GM23338 (cell line): ENCODE results near the gene TIAM1. TPM values are rescaled to one million over a fixed set of nuclear protein-coding genes. Genes with fewer than 3 reads are reported as not detected.

Experiments used
- ATAC-seq: fragments of 200-7000 bp; cut with Tn5 transposase; 3 replicates; pipeline ENCODE4 v1.9.1; 2020
- DNase-seq: peaks from one replicate; pipeline ENCODE4 v3.0.0-alpha.2; 2015; ENCODE audit warnings: low spot score
- H2AFZ ChIP-seq: fragments of 200-600 bp; sonication (generic); 2 replicates; pipeline ENCODE4 v1.8.0; 2016; ENCODE audit warnings: antibody characterized with exemption, mild to moderate bottlenecking, moderate library complexity
- H3F3A ChIP-seq: fragments of 200-600 bp; sonication (generic); replicated peaks from 2 replicates; pipeline ENCODE4 v1.8.0; 2017; ENCODE audit warnings: antibody characterized with exemption, mixed run types, low read depth
- H3K27ac ChIP-seq: fragments of 200-600 bp; sonication (generic); 2 replicates; pipeline ENCODE4 v1.6.1; 2016; ENCODE audit warnings: low read depth
- H3K27me3 ChIP-seq: fragments of 200-600 bp; sonication (generic); 2 replicates; pipeline ENCODE4 v1.8.0; 2016; ENCODE audit warnings: mild to moderate bottlenecking, mixed run types, moderate library complexity; ENCODE audit not compliant: insufficient read depth
- H3K36me3 ChIP-seq: fragments of 200-600 bp; sonication (generic); 2 replicates; pipeline ENCODE4 v1.8.0; 2016; ENCODE audit warnings: mild to moderate bottlenecking; ENCODE audit not compliant: insufficient read depth
- H3K4me1 ChIP-seq: fragments of 200-600 bp; sonication (generic); 2 replicates; pipeline ENCODE4 v1.8.0; 2016; ENCODE audit warnings: mild to moderate bottlenecking, moderate library complexity; ENCODE audit not compliant: insufficient read depth
- H3K4me2 ChIP-seq: fragments of 200-600 bp; sonication (generic); 2 replicates; pipeline ENCODE4 v1.7.1; 2017; ENCODE audit warnings: mixed run types
- H3K4me3 ChIP-seq: fragments of 200-600 bp; sonication (generic); 2 replicates; pipeline ENCODE4 v1.6.1; 2016; ENCODE audit warnings: mixed run types
- H3K79me2 ChIP-seq: fragments of 200-600 bp; sonication (generic); replicated peaks from 2 replicates; pipeline ENCODE4 v1.8.0; 2017; ENCODE audit warnings: mild to moderate bottlenecking; ENCODE audit not compliant: insufficient read depth
- H3K9me2 ChIP-seq: fragments of 200-600 bp; sonication (generic); 2 replicates; pipeline ENCODE4 v1.8.0; 2017; ENCODE audit not compliant: insufficient read depth
- H4K20me1 ChIP-seq: fragments of 200-600 bp; sonication (generic); replicated peaks from 2 replicates; pipeline ENCODE4 v1.8.0; 2017; ENCODE audit warnings: mild to moderate bottlenecking; ENCODE audit not compliant: insufficient read depth
- H3K27ac Mint-ChIP-seq: 2 replicates; pipeline ENCODE4 v1.8.0; 2020; ENCODE audit warnings: inconsistent platforms, mild to moderate bottlenecking, moderate library complexity, mixed read lengths
- H3K27me3 Mint-ChIP-seq: 3 replicates; pipeline ENCODE4 v1.8.0; 2022; ENCODE audit warnings: low read depth, mild to moderate bottlenecking, moderate library complexity, mixed read lengths, inconsistent platforms; ENCODE audit not compliant: insufficient read depth, poor library complexity
- H3K36me3 Mint-ChIP-seq: 3 replicates; pipeline ENCODE4 v1.8.0; 2021; ENCODE audit warnings: low read depth, mild to moderate bottlenecking, inconsistent platforms, moderate library complexity, mixed read lengths
- H3K4me1 Mint-ChIP-seq: 3 replicates; pipeline ENCODE4 v1.8.0; 2020; ENCODE audit warnings: mild to moderate bottlenecking, inconsistent platforms, mixed read lengths
- H3K4me3 Mint-ChIP-seq: 3 replicates; pipeline ENCODE4 v1.8.0; 2021; ENCODE audit warnings: moderate library complexity, mild to moderate bottlenecking, inconsistent platforms, mixed read lengths
- H3K9me3 Mint-ChIP-seq: 3 replicates; pipeline ENCODE4 v1.8.0; 2020; ENCODE audit warnings: moderate library complexity, mild to moderate bottlenecking, inconsistent platforms, mixed read lengths
- CREB1 ChIP-seq: fragments of 250-450 bp; sonication (Bioruptor Pico); IDR thresholded peaks from 2 replicates; pipeline ENCODE4 v1.5.0; 2020; ENCODE audit warnings: low read depth, mild to moderate bottlenecking, moderate library complexity
- EZH2 ChIP-seq: fragments of 200-600 bp; sonication (generic); IDR thresholded peaks from one replicate; pipeline ENCODE4 v1.8.0; 2017; ENCODE audit warnings: antibody characterized with exemption, mild to moderate bottlenecking, low read depth; ENCODE audit not compliant: unreplicated experiment
- EZH2phosphoT487 ChIP-seq: fragments of 200-600 bp; sonication (generic); IDR thresholded peaks from one replicate; pipeline ENCODE4 v1.8.1; 2018; ENCODE audit warnings: antibody characterized with exemption; ENCODE audit not compliant: unreplicated experiment
- JUNB ChIP-seq: IDR thresholded peaks from one replicate; pipeline ENCODE4 v1.6.1; 2016; ENCODE audit warnings: antibody characterized with exemption; ENCODE audit not compliant: unreplicated experiment
- NANOG ChIP-seq: IDR thresholded peaks from 2 replicates; pipeline ENCODE4 v1.6.1; 2016; ENCODE audit warnings: antibody characterized with exemption, borderline replicate concordance
- POLR2AphosphoS5 ChIP-seq: IDR thresholded peaks from 2 replicates; pipeline ENCODE4 v1.6.1; 2016; ENCODE audit warnings: antibody characterized with exemption, low read depth
- STAT1 ChIP-seq: IDR thresholded peaks from one replicate; pipeline ENCODE4 v1.6.1; 2016; ENCODE audit warnings: antibody characterized with exemption; ENCODE audit not compliant: unreplicated experiment
- ZNF114 ChIP-seq: fragments of 250-450 bp; sonication (Bioruptor Pico); IDR thresholded peaks from 2 replicates; pipeline ENCODE4 v1.5.0; 2020; ENCODE audit warnings: mild to moderate bottlenecking, moderate library complexity
- ZNF331 ChIP-seq: fragments of 250-450 bp; sonication (Bioruptor Pico); IDR thresholded peaks from 2 replicates; pipeline ENCODE4 v1.5.0; 2020; ENCODE audit warnings: low read depth, mild to moderate bottlenecking, moderate library complexity
- polyA plus RNA-seq: library from polyadenylated mRNA; unstranded; fragments of >200 nt; fragmentation: Nextera tagmentation; extraction: Ambion mirVana; gene quantifications from 2 replicates; pipeline ENCODE4 v1.2.1, GENCODE V29; 2016
- total RNA-seq: library from RNA; depleted of rRNA; stranded (reverse); fragments of >200 nt; shearing (Covaris generic); gene quantifications from 2 replicates; pipeline ENCODE4 v1.2.3, GENCODE V29; 2014
- TF ChIP-seq, protein P1 (sequence below): fragments of 250-450 bp; sonication (Bioruptor Pico); IDR thresholded peaks from 2 replicates; pipeline ENCODE4 v1.5.0; 2020; ENCODE audit warnings: mild to moderate bottlenecking, moderate library complexity
- TF ChIP-seq, protein P2 (sequence below), 2 experiments: fragments of 200-600 bp in 1 of 2; sonication (generic) in 1 of 2; conservative IDR thresholded peaks; 2 replicates each; pipeline versions ENCODE4 v1.5.1 to v1.6.1; 2016 to 2017; ENCODE audit warnings: antibody characterized with exemption in 2 of 2, low read depth in 2 of 2, mild to moderate bottlenecking in 2 of 2, moderate library complexity in 1 of 2
- TF ChIP-seq, protein P3 (sequence below): IDR thresholded peaks from one replicate; pipeline ENCODE4 v1.6.1; 2018; ENCODE audit warnings: antibody characterized with exemption; ENCODE audit not compliant: unreplicated experiment
- TF ChIP-seq, protein P4 (sequence below): IDR thresholded peaks from 2 replicates; pipeline ENCODE4 v1.6.1; 2016; ENCODE audit warnings: antibody characterized with exemption

Gene TIAM1
- total and polyA plus RNA-seq, 2 experiments from 2014 or later: 18.5 to 20.0 TPM

DNA sequence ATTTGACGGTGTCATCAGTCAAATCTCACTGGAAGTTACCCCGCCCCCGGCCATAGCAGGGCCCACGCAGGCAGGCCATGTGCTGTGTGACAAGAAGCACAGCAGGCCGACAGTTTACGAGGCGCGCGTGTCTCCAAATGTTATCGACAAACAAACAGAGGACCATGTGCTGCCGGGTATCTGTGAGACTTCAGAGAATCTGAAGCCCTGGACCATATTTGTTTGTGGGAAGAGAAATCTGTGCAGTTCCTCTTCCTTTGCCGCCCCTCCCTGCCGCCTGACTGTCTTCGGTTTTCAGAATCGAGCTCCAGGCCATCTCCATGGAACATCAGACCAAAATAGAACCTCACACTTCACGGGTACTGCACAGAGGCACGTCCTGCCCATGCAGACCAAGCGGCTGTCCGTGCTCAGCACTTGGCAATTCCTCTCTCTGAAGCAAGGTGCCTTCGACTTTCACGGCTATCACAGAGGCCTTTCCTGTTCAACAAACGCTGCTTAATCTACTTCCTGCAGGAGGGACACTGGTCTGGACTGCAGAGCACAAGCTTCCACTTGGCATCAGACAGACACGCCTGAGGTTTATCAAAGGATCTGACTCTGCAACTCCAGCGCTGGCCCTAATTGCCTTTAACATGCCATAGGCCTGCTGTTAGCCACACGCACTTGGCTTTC lies 170.0 kb downstream of the TIAM1 start:
- H2AFZ ChIP-seq: no peak overlapping the region
- H3K27me3 ChIP-seq: no peaks in the 10 kb centered on the region
- H3K4me1 Mint-ChIP-seq: peaks cover 15% of the 10 kb centered on the region
- no peak overlapping the region for H3K4me2 ChIP-seq
- peaks cover 7% of the 10 kb centered on the region for H3K27me3 Mint-ChIP-seq
- no peak overlapping the region for H3K4me3 Mint-ChIP-seq
- ATAC-seq: no peak; the same call in 1 of the 3 replicates
- TF ChIP-seq, protein P1, sequence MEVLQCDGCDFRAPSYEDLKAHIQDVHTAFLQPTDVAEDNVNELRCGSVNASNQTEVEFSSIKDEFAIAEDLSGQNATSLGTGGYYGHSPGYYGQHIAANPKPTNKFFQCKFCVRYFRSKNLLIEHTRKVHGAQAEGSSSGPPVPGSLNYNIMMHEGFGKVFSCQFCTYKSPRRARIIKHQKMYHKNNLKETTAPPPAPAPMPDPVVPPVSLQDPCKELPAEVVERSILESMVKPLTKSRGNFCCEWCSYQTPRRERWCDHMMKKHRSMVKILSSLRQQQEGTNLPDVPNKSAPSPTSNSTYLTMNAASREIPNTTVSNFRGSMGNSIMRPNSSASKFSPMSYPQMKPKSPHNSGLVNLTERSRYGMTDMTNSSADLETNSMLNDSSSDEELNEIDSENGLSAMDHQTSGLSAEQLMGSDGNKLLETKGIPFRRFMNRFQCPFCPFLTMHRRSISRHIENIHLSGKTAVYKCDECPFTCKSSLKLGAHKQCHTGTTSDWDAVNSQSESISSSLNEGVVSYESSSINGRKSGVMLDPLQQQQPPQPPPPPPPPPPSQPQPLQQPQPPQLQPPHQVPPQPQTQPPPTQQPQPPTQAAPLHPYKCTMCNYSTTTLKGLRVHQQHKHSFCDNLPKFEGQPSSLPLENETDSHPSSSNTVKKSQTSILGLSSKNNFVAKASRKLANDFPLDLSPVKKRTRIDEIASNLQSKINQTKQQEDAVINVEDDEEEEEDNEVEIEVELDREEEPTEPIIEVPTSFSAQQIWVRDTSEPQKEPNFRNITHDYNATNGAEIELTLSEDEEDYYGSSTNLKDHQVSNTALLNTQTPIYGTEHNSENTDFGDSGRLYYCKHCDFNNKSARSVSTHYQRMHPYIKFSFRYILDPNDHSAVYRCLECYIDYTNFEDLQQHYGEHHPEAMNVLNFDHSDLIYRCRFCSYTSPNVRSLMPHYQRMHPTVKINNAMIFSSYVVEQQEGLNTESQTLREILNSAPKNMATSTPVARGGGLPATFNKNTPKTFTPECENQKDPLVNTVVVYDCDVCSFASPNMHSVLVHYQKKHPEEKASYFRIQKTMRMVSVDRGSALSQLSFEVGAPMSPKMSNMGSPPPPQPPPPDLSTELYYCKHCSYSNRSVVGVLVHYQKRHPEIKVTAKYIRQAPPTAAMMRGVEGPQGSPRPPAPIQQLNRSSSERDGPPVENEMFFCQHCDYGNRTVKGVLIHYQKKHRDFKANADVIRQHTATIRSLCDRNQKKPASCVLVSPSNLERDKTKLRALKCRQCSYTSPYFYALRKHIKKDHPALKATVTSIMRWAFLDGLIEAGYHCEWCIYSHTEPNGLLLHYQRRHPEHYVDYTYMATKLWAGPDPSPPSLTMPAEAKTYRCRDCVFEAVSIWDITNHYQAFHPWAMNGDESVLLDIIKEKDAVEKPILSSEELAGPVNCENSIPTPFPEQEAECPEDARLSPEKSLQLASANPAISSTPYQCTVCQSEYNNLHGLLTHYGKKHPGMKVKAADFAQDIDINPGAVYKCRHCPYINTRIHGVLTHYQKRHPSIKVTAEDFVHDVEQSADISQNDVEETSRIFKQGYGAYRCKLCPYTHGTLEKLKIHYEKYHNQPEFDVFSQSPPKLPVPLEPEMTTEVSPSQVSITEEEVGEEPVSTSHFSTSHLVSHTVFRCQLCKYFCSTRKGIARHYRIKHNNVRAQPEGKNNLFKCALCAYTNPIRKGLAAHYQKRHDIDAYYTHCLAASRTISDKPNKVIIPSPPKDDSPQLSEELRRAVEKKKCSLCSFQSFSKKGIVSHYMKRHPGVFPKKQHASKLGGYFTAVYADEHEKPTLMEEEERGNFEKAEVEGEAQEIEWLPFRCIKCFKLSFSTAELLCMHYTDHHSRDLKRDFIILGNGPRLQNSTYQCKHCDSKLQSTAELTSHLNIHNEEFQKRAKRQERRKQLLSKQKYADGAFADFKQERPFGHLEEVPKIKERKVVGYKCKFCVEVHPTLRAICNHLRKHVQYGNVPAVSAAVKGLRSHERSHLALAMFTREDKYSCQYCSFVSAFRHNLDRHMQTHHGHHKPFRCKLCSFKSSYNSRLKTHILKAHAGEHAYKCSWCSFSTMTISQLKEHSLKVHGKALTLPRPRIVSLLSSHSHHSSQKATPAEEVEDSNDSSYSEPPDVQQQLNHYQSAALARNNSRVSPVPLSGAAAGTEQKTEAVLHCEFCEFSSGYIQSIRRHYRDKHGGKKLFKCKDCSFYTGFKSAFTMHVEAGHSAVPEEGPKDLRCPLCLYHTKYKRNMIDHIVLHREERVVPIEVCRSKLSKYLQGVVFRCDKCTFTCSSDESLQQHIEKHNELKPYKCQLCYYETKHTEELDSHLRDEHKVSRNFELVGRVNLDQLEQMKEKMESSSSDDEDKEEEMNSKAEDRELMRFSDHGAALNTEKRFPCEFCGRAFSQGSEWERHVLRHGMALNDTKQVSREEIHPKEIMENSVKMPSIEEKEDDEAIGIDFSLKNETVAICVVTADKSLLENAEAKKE (CRISPR knock-in tag): no peak
- no peak for TF ChIP-seq STAT1
- TF ChIP-seq CREB1 (CRISPR knock-in tag): no peak
- TF ChIP-seq POLR2AphosphoS5: no peak
- TF ChIP-seq, protein P2, sequence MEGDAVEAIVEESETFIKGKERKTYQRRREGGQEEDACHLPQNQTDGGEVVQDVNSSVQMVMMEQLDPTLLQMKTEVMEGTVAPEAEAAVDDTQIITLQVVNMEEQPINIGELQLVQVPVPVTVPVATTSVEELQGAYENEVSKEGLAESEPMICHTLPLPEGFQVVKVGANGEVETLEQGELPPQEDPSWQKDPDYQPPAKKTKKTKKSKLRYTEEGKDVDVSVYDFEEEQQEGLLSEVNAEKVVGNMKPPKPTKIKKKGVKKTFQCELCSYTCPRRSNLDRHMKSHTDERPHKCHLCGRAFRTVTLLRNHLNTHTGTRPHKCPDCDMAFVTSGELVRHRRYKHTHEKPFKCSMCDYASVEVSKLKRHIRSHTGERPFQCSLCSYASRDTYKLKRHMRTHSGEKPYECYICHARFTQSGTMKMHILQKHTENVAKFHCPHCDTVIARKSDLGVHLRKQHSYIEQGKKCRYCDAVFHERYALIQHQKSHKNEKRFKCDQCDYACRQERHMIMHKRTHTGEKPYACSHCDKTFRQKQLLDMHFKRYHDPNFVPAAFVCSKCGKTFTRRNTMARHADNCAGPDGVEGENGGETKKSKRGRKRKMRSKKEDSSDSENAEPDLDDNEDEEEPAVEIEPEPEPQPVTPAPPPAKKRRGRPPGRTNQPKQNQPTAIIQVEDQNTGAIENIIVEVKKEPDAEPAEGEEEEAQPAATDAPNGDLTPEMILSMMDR (conservative IDR thresholded peaks at IDR 0.05; ENCODE audit: low read depth in 2 of 2): no peak
- no peak for TF ChIP-seq NANOG
- TF ChIP-seq JUNB: no peak
- TF ChIP-seq, protein P3, sequence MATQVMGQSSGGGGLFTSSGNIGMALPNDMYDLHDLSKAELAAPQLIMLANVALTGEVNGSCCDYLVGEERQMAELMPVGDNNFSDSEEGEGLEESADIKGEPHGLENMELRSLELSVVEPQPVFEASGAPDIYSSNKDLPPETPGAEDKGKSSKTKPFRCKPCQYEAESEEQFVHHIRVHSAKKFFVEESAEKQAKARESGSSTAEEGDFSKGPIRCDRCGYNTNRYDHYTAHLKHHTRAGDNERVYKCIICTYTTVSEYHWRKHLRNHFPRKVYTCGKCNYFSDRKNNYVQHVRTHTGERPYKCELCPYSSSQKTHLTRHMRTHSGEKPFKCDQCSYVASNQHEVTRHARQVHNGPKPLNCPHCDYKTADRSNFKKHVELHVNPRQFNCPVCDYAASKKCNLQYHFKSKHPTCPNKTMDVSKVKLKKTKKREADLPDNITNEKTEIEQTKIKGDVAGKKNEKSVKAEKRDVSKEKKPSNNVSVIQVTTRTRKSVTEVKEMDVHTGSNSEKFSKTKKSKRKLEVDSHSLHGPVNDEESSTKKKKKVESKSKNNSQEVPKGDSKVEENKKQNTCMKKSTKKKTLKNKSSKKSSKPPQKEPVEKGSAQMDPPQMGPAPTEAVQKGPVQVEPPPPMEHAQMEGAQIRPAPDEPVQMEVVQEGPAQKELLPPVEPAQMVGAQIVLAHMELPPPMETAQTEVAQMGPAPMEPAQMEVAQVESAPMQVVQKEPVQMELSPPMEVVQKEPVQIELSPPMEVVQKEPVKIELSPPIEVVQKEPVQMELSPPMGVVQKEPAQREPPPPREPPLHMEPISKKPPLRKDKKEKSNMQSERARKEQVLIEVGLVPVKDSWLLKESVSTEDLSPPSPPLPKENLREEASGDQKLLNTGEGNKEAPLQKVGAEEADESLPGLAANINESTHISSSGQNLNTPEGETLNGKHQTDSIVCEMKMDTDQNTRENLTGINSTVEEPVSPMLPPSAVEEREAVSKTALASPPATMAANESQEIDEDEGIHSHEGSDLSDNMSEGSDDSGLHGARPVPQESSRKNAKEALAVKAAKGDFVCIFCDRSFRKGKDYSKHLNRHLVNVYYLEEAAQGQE: no peak
- no peak for TF ChIP-seq EZH2
- TF ChIP-seq ZNF331 (CRISPR knock-in tag): no peak
- TF ChIP-seq EZH2phosphoT487: no peak
- no peak for TF ChIP-seq ZNF114
- TF ChIP-seq, protein P4, sequence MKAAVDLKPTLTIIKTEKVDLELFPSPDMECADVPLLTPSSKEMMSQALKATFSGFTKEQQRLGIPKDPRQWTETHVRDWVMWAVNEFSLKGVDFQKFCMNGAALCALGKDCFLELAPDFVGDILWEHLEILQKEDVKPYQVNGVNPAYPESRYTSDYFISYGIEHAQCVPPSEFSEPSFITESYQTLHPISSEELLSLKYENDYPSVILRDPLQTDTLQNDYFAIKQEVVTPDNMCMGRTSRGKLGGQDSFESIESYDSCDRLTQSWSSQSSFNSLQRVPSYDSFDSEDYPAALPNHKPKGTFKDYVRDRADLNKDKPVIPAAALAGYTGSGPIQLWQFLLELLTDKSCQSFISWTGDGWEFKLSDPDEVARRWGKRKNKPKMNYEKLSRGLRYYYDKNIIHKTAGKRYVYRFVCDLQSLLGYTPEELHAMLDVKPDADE: no peak
- no peaks in the 10 kb centered on the region for H3K79me2 ChIP-seq
- peak overlapping the region; percentile 79; the same call in 1 of the 2 replicates for H3K27ac ChIP-seq
- H3K9me3 Mint-ChIP-seq: no peaks in the 10 kb centered on the region
- H4K20me1 ChIP-seq: no peaks in the 10 kb centered on the region
- H3K4me3 ChIP-seq: no peak overlapping the region
- H3K9me2 ChIP-seq: no peaks in the 10 kb centered on the region
- H3K27ac Mint-ChIP-seq: peak overlapping the region; percentile 45; the same call in 1 of the 2 replicates
- H3F3A ChIP-seq: no peaks in the 10 kb centered on the region
- no peaks in the 10 kb centered on the region for H3K36me3 ChIP-seq
- DNase-seq: no peak
- no peaks in the 10 kb centered on the region for H3K36me3 Mint-ChIP-seq
- H3K4me1 ChIP-seq: peaks cover 4% of the 10 kb centered on the region; the same call in 1 of the 2 replicates
